Kidney (tissue), 14 donors: ENCODE measurements around the gene RHOG. TPM values are rescaled to one million over a fixed set of nuclear protein-coding genes. Genes with fewer than 3 reads are reported as not detected.
A peak's percentile ranks its signal among the peaks of the same experiment; 100 is the strongest.
"Not testable (repeated sequence)": the region's sequence is repeated elsewhere in the genome, so short reads cannot be mapped to it uniquely, and the experiment has no call there.

Experiments
- DNase-seq, 5 donors: peaks; one replicate each; pipeline ENCODE4 v3.0.0-alpha.2; 2013 to 2020
- FAIRE-seq: peaks from 2 replicates; lab custom pipeline; 2012; peaks lifted over from hg19 to GRCh38; lab: Jason Lieb, UNC
- H3K27ac ChIP-seq, 2 donors: one replicate each; pipeline ENCODE4 v1.7.0; 2013; ENCODE audit warnings: low read depth in 2 of 2, low read length in 2 of 2, inconsistent platforms in 1 of 2
- H3K27me3 ChIP-seq: one replicate; pipeline ENCODE4 v1.7.1; 2013; ENCODE audit warnings: low read length, inconsistent platforms; ENCODE audit not compliant: control insufficient read depth, insufficient read depth
- H3K36me3 ChIP-seq, 3 donors: one replicate each; pipeline versions ENCODE4 v1.7.0 to v1.7.1; 2013; ENCODE audit warnings: low read length in 3 of 3, control low read depth in 1 of 3, inconsistent platforms in 1 of 3; ENCODE audit not compliant: insufficient read depth in 3 of 3, control insufficient read depth in 2 of 3
- H3K4me1 ChIP-seq, 3 donors: one replicate each; pipeline versions ENCODE4 v1.7.0 to v1.7.1; 2013; ENCODE audit warnings: low read length in 3 of 3, inconsistent platforms in 1 of 3, low read depth in 1 of 3; ENCODE audit not compliant: control insufficient read depth in 2 of 3, insufficient read depth in 2 of 3
- H3K4me3 ChIP-seq, 3 donors: one replicate each; pipeline versions ENCODE4 v1.7.0 to v1.8.1; 2013; ENCODE audit warnings: low read length in 3 of 3, control low read depth in 1 of 3, inconsistent platforms in 1 of 3
- H3K9ac ChIP-seq, 3 donors: one replicate each; pipeline versions ENCODE4 v1.7.0 to v1.7.1; 2013; ENCODE audit warnings: low read length in 3 of 3, control low read depth in 1 of 3, inconsistent platforms in 1 of 3
- H3K9me3 ChIP-seq, 3 donors: one replicate each; pipeline versions ENCODE4 v1.7.0 to v1.7.1; 2013; ENCODE audit warnings: low read length in 3 of 3, control low read depth in 1 of 3, inconsistent platforms in 1 of 3; ENCODE audit not compliant: control insufficient read depth in 2 of 3, insufficient read depth in 1 of 3
- intact Hi-C: fragments of 100-400 bp; cut with DNase I; formaldehyde crosslinking; loops from one replicate; pipeline ENCODE4 v1.11.1; 2022
- polyA plus RNA-seq: library from polyadenylated mRNA; stranded (reverse); fragments of 350-450 nt; fragmentation: Illumina TruSeq; extraction: RNeasy Lipid Tissue Mini Kit (QIAGEN cat#74804); gene quantifications from one replicate; pipeline ENCODE4 v1.2.3, GENCODE V29; 2014; ENCODE audit warnings: low read depth, low replicate concordance; ENCODE audit not compliant: insufficient read depth
- total RNA-seq: library from RNA; stranded (reverse); fragmentation: NEBNext Ultra II Directional; extraction: Animal tissue kit (Norgen Biotek cat#: 25700); gene quantifications from one replicate; pipeline ENCODE4 v1.2.1, GENCODE V29; 2021
- TF ChIP-seq, protein P1 (sequence below): IDR thresholded peaks from 3 replicates; pipeline ENCODE4 v1.5.1; 2012; ENCODE audit warnings: mild to moderate bottlenecking, moderate library complexity, borderline replicate concordance; ENCODE audit not compliant: insufficient read depth; ENCODE audit errors: extremely low read depth
- donor health status: control.
- donor health status: control.
- donor health status: control.
- donor health status: control.
- donor health status: control.
- donor health status: DM: yes; HTN: yes; CAD: no.
- donor health status: Normal renal cell carcinoma (clear cell type).

The RHOG gene
- total and polyA plus RNA-seq, 2 donors from 2014 or later = 43.1 to 56.0 TPM

DNA sequence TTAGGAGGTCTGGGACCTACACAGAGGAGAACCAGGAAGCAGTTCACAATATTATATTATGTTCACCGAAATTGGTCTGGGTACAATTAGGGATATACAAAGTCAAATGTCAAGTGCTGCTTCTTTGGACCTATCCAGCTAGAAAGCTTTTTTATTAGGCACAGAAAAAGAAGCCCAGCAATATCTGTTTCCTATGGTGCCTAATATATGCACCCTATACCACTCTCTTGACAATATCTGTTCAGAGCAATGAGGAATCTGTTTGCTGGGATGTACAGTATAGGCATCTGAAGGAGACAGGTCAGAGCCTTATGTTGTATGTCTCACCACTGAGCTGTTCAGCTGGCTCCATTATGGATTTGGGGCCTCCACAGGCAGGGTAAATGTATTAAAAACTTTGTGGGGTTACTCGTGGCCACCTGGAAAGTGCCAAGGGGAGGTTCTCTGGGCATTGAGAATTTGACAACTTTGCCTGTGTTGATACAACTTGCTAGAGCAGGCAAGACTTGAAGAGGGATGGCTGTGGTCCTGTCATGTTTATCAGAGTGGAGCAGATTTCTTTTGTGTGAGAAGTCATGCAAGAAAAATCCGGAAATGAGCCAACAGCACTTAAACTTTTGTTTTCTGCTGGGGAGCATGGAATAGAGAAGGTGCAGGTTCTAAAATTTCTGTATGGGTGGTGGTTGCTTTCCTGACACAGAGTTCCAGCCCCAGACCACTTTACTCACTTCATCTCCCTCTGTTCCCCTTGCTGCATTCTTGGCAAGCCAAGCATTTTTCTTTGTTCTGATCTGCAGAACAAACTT, 24.8 kb upstream of the RHOG start:
- no peak for FAIRE-seq
- TF ChIP-seq, protein P1, sequence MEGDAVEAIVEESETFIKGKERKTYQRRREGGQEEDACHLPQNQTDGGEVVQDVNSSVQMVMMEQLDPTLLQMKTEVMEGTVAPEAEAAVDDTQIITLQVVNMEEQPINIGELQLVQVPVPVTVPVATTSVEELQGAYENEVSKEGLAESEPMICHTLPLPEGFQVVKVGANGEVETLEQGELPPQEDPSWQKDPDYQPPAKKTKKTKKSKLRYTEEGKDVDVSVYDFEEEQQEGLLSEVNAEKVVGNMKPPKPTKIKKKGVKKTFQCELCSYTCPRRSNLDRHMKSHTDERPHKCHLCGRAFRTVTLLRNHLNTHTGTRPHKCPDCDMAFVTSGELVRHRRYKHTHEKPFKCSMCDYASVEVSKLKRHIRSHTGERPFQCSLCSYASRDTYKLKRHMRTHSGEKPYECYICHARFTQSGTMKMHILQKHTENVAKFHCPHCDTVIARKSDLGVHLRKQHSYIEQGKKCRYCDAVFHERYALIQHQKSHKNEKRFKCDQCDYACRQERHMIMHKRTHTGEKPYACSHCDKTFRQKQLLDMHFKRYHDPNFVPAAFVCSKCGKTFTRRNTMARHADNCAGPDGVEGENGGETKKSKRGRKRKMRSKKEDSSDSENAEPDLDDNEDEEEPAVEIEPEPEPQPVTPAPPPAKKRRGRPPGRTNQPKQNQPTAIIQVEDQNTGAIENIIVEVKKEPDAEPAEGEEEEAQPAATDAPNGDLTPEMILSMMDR = no peak
- no peak overlapping the region for H3K9ac ChIP-seq
- H3K4me3 ChIP-seq = no peak overlapping the region
- H3K9me3 ChIP-seq = no peaks in the 10 kb centered on the region
- H3K4me1 ChIP-seq = peaks cover 0 to 16% (median 15%) of the 10 kb centered on the region in 3 donors
- H3K27ac ChIP-seq = peak overlapping the region in 1 of 2 donors; percentile 51
- peak in 3 of 5 donors; percentile 30 to 71 (median 51) for DNase-seq
- no peaks in the 10 kb centered on the region for H3K36me3 ChIP-seq
- no peaks in the 10 kb centered on the region for H3K27me3 ChIP-seq
- intact Hi-C loops = no loop called here

DNA sequence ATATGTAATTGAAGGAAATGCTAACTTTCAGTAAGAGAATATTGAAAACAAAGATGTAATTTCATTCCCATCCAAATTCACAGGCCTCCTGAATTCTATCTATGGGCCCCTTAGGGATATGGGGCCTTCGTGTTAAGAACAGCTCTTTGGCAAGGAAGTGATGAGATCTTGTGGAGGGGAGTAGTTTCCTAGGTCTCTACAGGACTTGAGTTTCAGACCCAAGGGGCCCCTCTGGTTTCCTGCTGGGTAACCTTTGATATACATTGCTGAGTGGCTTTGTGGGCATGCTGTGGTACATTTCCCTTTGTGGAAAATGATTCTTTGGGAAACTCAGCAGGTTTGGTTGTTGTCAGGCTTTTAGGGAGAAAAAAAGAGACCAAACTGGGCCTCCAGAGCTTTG, 20.9 kb upstream of the RHOG start:
- no peak overlapping the region for H3K27ac ChIP-seq
- no peak overlapping the region for H3K9ac ChIP-seq
- intact Hi-C loops = no loop called here
- DNase-seq (no peak), FAIRE-seq (no peak)
- H3K27me3 ChIP-seq = no peaks in the 10 kb centered on the region
- TF ChIP-seq, protein P1 = no peak
- no peak overlapping the region for H3K4me3 ChIP-seq
- H3K9me3 ChIP-seq = no peaks in the 10 kb centered on the region
- no peaks in the 10 kb centered on the region for H3K36me3 ChIP-seq
- H3K4me1 ChIP-seq = peaks cover 0 to 24% (median 23%) of the 10 kb centered on the region in 3 donors

GRCh38 chr11:3860898-3861393, 20.2 kb upstream of the RHOG start:
- H3K9ac ChIP-seq, H3K4me3 ChIP-seq, FAIRE-seq, H3K27ac ChIP-seq, H3K9me3 ChIP-seq, intact Hi-C loops, DNase-seq, H3K27me3 ChIP-seq, H3K36me3 ChIP-seq: not testable (repeated sequence)
- peaks cover 0 to 27% (median 21%) of the 10 kb centered on the region in 3 donors for H3K4me1 ChIP-seq

DNA sequence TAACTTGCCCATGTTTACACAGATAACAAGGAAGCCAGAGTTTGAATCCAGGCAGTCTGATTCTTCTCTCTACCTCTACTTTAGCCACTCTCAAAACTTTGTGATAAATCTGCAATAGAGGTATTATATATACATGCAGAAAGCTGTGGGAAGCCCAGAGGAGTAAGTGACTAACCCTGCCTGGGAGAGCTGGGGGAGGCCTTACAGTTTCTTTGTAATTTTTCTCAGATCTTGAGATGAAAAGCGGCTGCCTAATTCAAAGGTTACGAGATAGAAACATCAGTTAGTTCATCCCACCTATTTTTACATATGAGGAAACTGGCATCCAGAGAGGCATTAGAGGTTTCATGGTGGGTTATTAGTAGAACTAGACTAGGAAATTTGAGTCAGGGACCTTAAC, 19.6 kb upstream of the RHOG start:
- no peaks in the 10 kb centered on the region for H3K9me3 ChIP-seq
- no peak overlapping the region for H3K27ac ChIP-seq
- FAIRE-seq = no peak
- no peak overlapping the region for H3K9ac ChIP-seq
- no peak for DNase-seq
- H3K36me3 ChIP-seq = no peaks in the 10 kb centered on the region
- H3K4me1 ChIP-seq = peaks cover 0 to 23% (median 17%) of the 10 kb centered on the region in 3 donors
- no peaks in the 10 kb centered on the region for H3K27me3 ChIP-seq
- H3K4me3 ChIP-seq = no peak overlapping the region
- TF ChIP-seq, protein P1 = no peak
- intact Hi-C loops = no loop called here
